Astrocyte (in vitro differentiated cells and primary cell): Measurements from ENCODE around the gene RAC2. TPM values are rescaled to one million over a fixed set of nuclear protein-coding genes. Genes with fewer than 3 reads are reported as not detected.

Experiments used
- DNase-seq: peaks from one replicate; pipeline ENCODE4 v3.0.0-alpha.2; 2010; ENCODE audit warnings: low read depth
- FAIRE-seq: peaks from 2 replicates; lab custom pipeline; 2011; peaks lifted over from hg19 to GRCh38; lab: Jason Lieb, UNC
- H2AFZ ChIP-seq: 2 replicates; pipeline ENCODE4 v1.6.0; 2012; ENCODE audit warnings: low read depth, low read length, inconsistent platforms
- H3K27ac ChIP-seq: 2 replicates; pipeline ENCODE4 v1.5.1; 2011; ENCODE audit warnings: low read depth, low read length, inconsistent platforms
- H3K27me3 ChIP-seq: 2 replicates; pipeline ENCODE4 v1.6.0; 2011; ENCODE audit warnings: low read length, inconsistent platforms; ENCODE audit not compliant: insufficient read depth
- H3K36me3 ChIP-seq: 2 replicates; pipeline ENCODE4 v1.5.1; 2011; ENCODE audit warnings: low read length, inconsistent platforms; ENCODE audit not compliant: insufficient read depth
- H3K4me1 ChIP-seq: 2 replicates; pipeline ENCODE4 v1.5.1; 2011; ENCODE audit warnings: low read length, inconsistent platforms; ENCODE audit not compliant: insufficient read depth
- H3K4me2 ChIP-seq: 2 replicates; pipeline ENCODE4 v1.6.0; 2012; ENCODE audit warnings: low read length, inconsistent platforms
- H3K4me3 ChIP-seq: 2 replicates; pipeline ENCODE4 v1.5.1; 2011; ENCODE audit warnings: low read depth, mild to moderate bottlenecking, low read length, inconsistent platforms; ENCODE audit not compliant: insufficient read depth
- H3K79me2 ChIP-seq: 2 replicates; pipeline ENCODE4 v1.6.0; 2012; ENCODE audit warnings: mild to moderate bottlenecking, low read length, inconsistent platforms; ENCODE audit not compliant: insufficient read depth
- H3K9ac ChIP-seq: 2 replicates; pipeline ENCODE4 v1.6.0; 2012; ENCODE audit warnings: mild to moderate bottlenecking, low read length, inconsistent platforms
- H3K9me3 ChIP-seq: 2 replicates; pipeline ENCODE4 v1.5.1; 2012; ENCODE audit warnings: low read depth, mild to moderate bottlenecking, low read length, inconsistent platforms; ENCODE audit not compliant: insufficient read depth
- H4K20me1 ChIP-seq: 2 replicates; pipeline ENCODE4 v1.6.0; 2012; ENCODE audit warnings: low read length, inconsistent platforms; ENCODE audit not compliant: insufficient read depth
- H3K27ac Mint-ChIP-seq: one replicate; pipeline ENCODE4 v1.8.0; 2021; ENCODE audit warnings: mild to moderate bottlenecking, mixed read lengths; ENCODE audit not compliant: unreplicated experiment
- H3K27me3 Mint-ChIP-seq: one replicate; pipeline ENCODE4 v1.8.0; 2021; ENCODE audit warnings: low read depth, mixed read lengths; ENCODE audit not compliant: unreplicated experiment
- H3K36me3 Mint-ChIP-seq: one replicate; pipeline ENCODE4 v1.8.0; 2021; ENCODE audit warnings: low read depth, mixed read lengths; ENCODE audit not compliant: unreplicated experiment
- H3K4me1 Mint-ChIP-seq: one replicate; pipeline ENCODE4 v1.8.0; 2021; ENCODE audit warnings: low read depth, mixed read lengths; ENCODE audit not compliant: unreplicated experiment
- H3K4me3 Mint-ChIP-seq: one replicate; pipeline ENCODE4 v1.8.0; 2021; ENCODE audit warnings: mild to moderate bottlenecking, moderate library complexity, mixed read lengths; ENCODE audit not compliant: unreplicated experiment
- H3K9me3 Mint-ChIP-seq: one replicate; pipeline ENCODE4 v1.8.0; 2021; ENCODE audit warnings: mild to moderate bottlenecking, mixed read lengths; ENCODE audit not compliant: unreplicated experiment
- CTCF ChIP-seq: IDR thresholded peaks from 2 replicates; pipeline ENCODE4 v1.5.1; 2011; ENCODE audit warnings: low read depth, mild to moderate bottlenecking, inconsistent platforms, low read length, moderate library complexity; ENCODE audit not compliant: insufficient read depth
- EZH2 ChIP-seq: IDR thresholded peaks from 2 replicates; pipeline ENCODE4 v1.6.1; 2012; ENCODE audit warnings: mild to moderate bottlenecking, low read length, inconsistent platforms; ENCODE audit not compliant: insufficient read depth
- total RNA-seq: library from RNA; stranded (reverse); gene quantifications from 2 replicates; pipeline ENCODE4 v1.2.1, GENCODE V29; 2021

The RAC2 gene
- total RNA-seq, 1 donor from 2014 or later, result 0.61 TPM

DNA sequence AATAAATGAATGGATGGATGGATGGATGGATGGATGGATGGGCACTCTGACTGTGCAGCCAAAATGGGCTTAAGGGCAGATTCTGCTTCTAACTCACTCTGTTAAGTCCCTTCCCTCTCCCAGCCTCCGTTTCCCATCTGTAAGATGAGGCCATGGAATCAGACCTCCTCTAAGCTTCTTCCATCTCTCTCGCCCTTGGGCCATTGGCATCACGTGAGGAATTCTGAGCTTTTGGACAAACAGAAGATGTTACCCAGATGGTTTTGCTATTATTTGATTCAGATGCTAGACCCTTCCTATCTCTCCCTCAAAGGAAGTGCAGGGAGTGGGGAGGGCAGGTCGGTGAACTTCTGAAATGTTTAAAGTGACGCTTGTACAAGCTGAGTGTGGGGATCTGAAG, 34.2 kb upstream of the RAC2 start:
- DNase-seq, result no peak
- Mint-ChIP-seq H3K4me1 (peaks cover 7% of the 10 kb centered on the region), H3K4me3 (no peak overlapping the region), H3K9me3 (peaks cover 1% of the 10 kb centered on the region), H3K27ac (no peak overlapping the region), H3K27me3 (peaks cover 23% of the 10 kb centered on the region), H3K36me3 (peaks cover 2% of the 10 kb centered on the region)
- FAIRE-seq, result no peak
- Histone ChIP-seq H3K9ac (no peak overlapping the region), H2AFZ (no peak overlapping the region), H3K27ac (no peak overlapping the region), H3K27me3 (no peaks in the 10 kb centered on the region), H3K36me3 (no peaks in the 10 kb centered on the region), H3K4me2 (no peak overlapping the region), H3K4me1 (peaks cover 7% of the 10 kb centered on the region), H4K20me1 (no peaks in the 10 kb centered on the region), H3K9me3 (peaks cover 4% of the 10 kb centered on the region), H3K4me3 (no peak overlapping the region), H3K79me2 (no peaks in the 10 kb centered on the region)
- TF ChIP-seq CTCF, result no peak
- no peak for TF ChIP-seq EZH2

DNA sequence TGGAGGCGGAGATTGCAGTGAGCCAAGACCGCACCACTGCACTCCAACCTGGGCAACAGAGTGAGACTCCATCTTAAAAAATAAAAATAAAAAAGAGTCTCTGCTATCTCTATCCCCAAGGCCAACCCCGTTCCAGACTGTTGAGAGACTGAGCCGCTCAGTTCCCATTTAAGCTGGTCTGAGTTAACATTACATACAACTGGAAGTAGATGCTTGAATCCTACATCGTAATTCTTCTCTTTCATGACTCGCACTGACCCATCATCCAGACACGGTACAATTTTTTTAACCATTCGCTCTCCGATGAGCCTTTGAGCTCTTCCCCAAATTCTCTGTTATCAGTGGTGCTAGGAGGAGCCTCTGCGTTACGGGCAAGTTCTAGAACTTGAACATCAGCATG, 33.3 kb upstream of the RAC2 start:
- no peaks in the 10 kb centered on the region for H3K36me3 ChIP-seq
- H3K27ac ChIP-seq, result no peak overlapping the region
- H3K27me3 ChIP-seq, result no peaks in the 10 kb centered on the region
- peaks cover 2% of the 10 kb centered on the region for H3K36me3 Mint-ChIP-seq
- FAIRE-seq, result no peak
- no peak overlapping the region for H3K4me2 ChIP-seq
- H2AFZ ChIP-seq, result no peak overlapping the region
- no peak overlapping the region for H3K4me3 ChIP-seq
- H3K9me3 ChIP-seq, result peaks cover 4% of the 10 kb centered on the region
- H3K4me1 Mint-ChIP-seq, result peaks cover 4% of the 10 kb centered on the region
- peaks cover 17% of the 10 kb centered on the region for H3K27me3 Mint-ChIP-seq
- H3K79me2 ChIP-seq, result no peaks in the 10 kb centered on the region
- DNase-seq, result no peak
- no peak overlapping the region for H3K27ac Mint-ChIP-seq
- H4K20me1 ChIP-seq, result no peaks in the 10 kb centered on the region
- peaks cover 13% of the 10 kb centered on the region for H3K4me1 ChIP-seq
- no peak overlapping the region for H3K4me3 Mint-ChIP-seq
- no peak overlapping the region for H3K9ac ChIP-seq
- TF ChIP-seq CTCF (no peak), EZH2 (no peak)
- peaks cover 1% of the 10 kb centered on the region for H3K9me3 Mint-ChIP-seq

- H3K36me3 Mint-ChIP-seq, result peaks cover 2% of the 10 kb centered on the region
- Histone ChIP-seq H4K20me1 (no peaks in the 10 kb centered on the region), H3K4me2 (no peak overlapping the region), H3K27ac (no peak overlapping the region), H3K79me2 (no peaks in the 10 kb centered on the region), H3K9ac (no peak overlapping the region), H3K9me3 (peaks cover 4% of the 10 kb centered on the region), H3K4me1 (peaks cover 13% of the 10 kb centered on the region), H3K36me3 (no peaks in the 10 kb centered on the region), H3K4me3 (no peak overlapping the region), H3K27me3 (no peaks in the 10 kb centered on the region), H2AFZ (no peak overlapping the region)
- peaks cover 4% of the 10 kb centered on the region for H3K4me1 Mint-ChIP-seq
- H3K27me3 Mint-ChIP-seq, result peaks cover 21% of the 10 kb centered on the region
- no peak for FAIRE-seq
- H3K9me3 Mint-ChIP-seq, result peaks cover 1% of the 10 kb centered on the region
- TF ChIP-seq CTCF, result no peak
- no peak for TF ChIP-seq EZH2
- H3K27ac Mint-ChIP-seq, result no peak overlapping the region
- no peak overlapping the region for H3K4me3 Mint-ChIP-seq
- no peak for DNase-seq
These were observed 32.7 kb upstream of the RAC2 start for GRCh38 chr22:37276776-37277175.
